Activated CD8-positive, alpha-beta memory T cell treated with anti-CD3 and anti-CD28 coated beads, Interleukin-2, amount 10 ng/mL, durations not matched to agents 7 days and 5 days (primary cell): ENCODE measurements around the gene AFF2. TPM values are rescaled to one million over a fixed set of nuclear protein-coding genes. Genes with fewer than 3 reads are reported as not detected.

Experiments
- ATAC-seq: fragments of 150-1000 bp; cut with Tn5 transposase; one replicate; pipeline ENCODE4 v1.10.0; 2021; ENCODE audit warnings: moderate library complexity
- CTCF ChIA-PET: fragments of 350-600 bp; sonication (Branson Sonifier 250); formaldehyde crosslinking; loops from one replicate; lab custom pipeline; 2021; ENCODE audit warnings: antibody characterized with exemption; lab: Charles Lee
- DNase-seq: peaks from one replicate; pipeline ENCODE4 v3.0.0-alpha.2; 2020
- H3K27ac Mint-ChIP-seq: one replicate; pipeline ENCODE4 v1.8.0; 2021; ENCODE audit warnings: mild to moderate bottlenecking, mixed read lengths
- H3K27me3 Mint-ChIP-seq: one replicate; pipeline ENCODE4 v1.8.0; 2021; ENCODE audit warnings: mixed read lengths
- H3K36me3 Mint-ChIP-seq: one replicate; pipeline ENCODE4 v1.8.0; 2021; ENCODE audit warnings: mild to moderate bottlenecking, mixed read lengths
- H3K4me1 Mint-ChIP-seq: one replicate; pipeline ENCODE4 v1.8.0; 2021; ENCODE audit warnings: mixed read lengths
- H3K4me3 Mint-ChIP-seq: one replicate; pipeline ENCODE4 v1.8.0; 2021; ENCODE audit warnings: mild to moderate bottlenecking, moderate library complexity, mixed read lengths
- H3K9me3 Mint-ChIP-seq: one replicate; pipeline ENCODE4 v1.8.0; 2022; ENCODE audit warnings: low read depth, mixed read lengths
- total RNA-seq, 2 experiments: library from RNA; stranded (reverse); gene quantifications; one replicate each; pipeline ENCODE4 v1.2.3, GENCODE V29; 2021

The AFF2 gene
- total RNA-seq, 2 experiments from 2014 or later: 0.42 to 0.61 TPM

- ATAC-seq: no peak
- CTCF ChIA-PET: no interaction called here
- no peak for DNase-seq
These were observed 503.6 kb downstream of the AFF2 start for GRCh38 chrX:149003863-149004660.

DNA sequence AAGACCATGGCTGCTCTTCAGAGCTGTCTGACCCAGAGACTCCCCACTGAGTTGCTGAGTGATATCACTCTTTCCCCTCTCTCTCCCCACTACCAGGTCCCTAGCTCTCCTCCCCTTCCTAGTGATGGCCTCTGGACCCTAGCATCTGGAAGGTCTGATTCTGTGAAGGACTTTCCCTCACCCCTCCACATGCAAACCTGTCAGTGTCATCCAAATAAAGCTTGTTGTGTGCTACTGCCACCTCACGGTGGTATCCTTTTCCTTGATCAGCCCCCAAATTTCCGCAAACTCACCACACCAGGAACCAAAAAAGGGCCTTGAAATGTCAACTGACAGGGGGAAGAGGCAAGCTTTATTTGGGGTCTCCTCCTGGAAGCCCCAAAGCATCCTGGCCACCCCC, 504.5 kb downstream of the AFF2 start:
- Mint-ChIP-seq H3K4me1 (no peaks in the 10 kb centered on the region), H3K4me3 (no peak overlapping the region), H3K27me3 (no peaks in the 10 kb centered on the region), H3K9me3 (no peaks in the 10 kb centered on the region), H3K27ac (no peak overlapping the region), H3K36me3 (no peaks in the 10 kb centered on the region)
- no peak for DNase-seq
- ATAC-seq: no peak
- CTCF ChIA-PET: no interaction called here

More at GRCh38 chrX:149003863-149004660, 503.6 kb downstream of the AFF2 start:
- Mint-ChIP-seq H3K36me3 (no peaks in the 10 kb centered on the region), H3K9me3 (no peaks in the 10 kb centered on the region), H3K27ac (no peak overlapping the region), H3K4me1 (no peaks in the 10 kb centered on the region), H3K27me3 (no peaks in the 10 kb centered on the region), H3K4me3 (no peak overlapping the region)

DNA sequence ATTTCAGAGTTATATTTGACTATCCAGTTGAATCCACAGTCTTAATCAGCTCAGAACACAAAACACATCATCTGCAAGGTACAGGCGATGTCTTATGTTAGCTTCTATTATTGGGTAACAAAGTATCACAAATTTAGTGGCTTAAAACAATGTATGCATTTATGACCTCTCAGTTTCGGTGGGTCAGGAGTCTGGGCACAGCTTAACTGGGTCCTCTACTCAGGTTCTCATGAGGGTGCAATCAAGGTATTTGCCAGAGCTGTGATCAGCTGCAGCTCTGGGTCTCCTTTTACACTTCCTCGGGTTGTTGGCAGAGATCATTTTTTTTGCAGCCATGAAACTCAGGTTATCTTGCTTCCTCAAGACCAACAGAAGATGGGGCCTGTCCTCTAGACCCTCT, 505.8 kb downstream of the AFF2 start:
- no peaks in the 10 kb centered on the region for H3K27me3 Mint-ChIP-seq
- ATAC-seq: no peak
- CTCF ChIA-PET: no interaction called here

GRCh38 chrX:149007423-149007822, 507.0 kb downstream of the AFF2 start:
- CTCF ChIA-PET: no interaction called here
- no peak overlapping the region for H3K4me3 Mint-ChIP-seq
- DNase-seq: no peak
- no peaks in the 10 kb centered on the region for H3K4me1 Mint-ChIP-seq
- H3K36me3 Mint-ChIP-seq: no peaks in the 10 kb centered on the region
- no peak for ATAC-seq
- no peaks in the 10 kb centered on the region for H3K27me3 Mint-ChIP-seq
- H3K9me3 Mint-ChIP-seq: no peaks in the 10 kb centered on the region
- no peak overlapping the region for H3K27ac Mint-ChIP-seq

More for the DNA sequence above, 505.8 kb downstream of the AFF2 start:
- Mint-ChIP-seq H3K27ac (no peak overlapping the region), H3K36me3 (no peaks in the 10 kb centered on the region), H3K9me3 (no peaks in the 10 kb centered on the region), H3K4me3 (no peak overlapping the region), H3K4me1 (no peaks in the 10 kb centered on the region)
- DNase-seq: no peak

DNA sequence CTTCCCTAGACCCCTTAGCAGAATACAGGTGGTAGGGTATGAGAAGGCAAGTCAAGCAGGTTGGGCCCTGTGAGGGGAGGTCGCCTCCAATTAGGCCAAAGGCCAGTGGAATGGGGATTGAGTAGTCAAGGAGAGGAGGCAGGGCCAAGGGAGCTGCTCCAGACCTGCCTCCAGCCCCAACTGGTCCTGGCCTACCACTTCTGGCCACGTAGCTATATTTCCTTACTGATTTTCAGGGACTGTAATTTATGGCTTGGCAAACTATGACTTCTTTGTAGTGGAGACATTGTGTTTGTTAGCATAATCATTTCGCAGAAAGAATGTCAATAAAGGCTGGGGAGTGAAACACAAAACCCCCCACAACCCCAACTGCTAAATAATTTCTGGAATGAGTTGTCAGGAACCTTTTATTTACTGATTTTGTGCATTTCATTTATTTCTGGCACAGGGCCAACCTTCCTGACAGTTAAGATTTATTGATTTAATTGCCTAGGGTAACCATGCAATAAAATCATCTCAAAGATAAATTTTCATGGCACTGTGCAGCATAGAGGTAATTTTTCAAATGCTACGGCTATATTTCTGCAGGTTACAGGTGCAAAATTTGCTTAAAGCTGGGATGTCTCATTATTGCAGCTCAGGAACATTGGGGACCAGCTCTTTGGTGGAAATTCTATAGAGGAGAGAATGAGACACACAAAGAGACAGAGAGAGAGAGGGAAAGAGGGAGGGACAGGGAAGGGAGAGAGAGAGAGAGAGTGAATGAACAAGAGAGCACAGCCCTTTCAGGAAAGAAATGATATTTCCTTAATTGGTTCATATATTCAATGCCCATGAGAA, 509.8 kb downstream of the AFF2 start:
- ATAC-seq: no peak
- DNase-seq: no peak
- Mint-ChIP-seq H3K4me1 (no peaks in the 10 kb centered on the region), H3K9me3 (no peaks in the 10 kb centered on the region), H3K27me3 (no peaks in the 10 kb centered on the region), H3K27ac (no peak overlapping the region), H3K4me3 (no peak overlapping the region), H3K36me3 (no peaks in the 10 kb centered on the region)
- CTCF ChIA-PET: no interaction called here

DNA sequence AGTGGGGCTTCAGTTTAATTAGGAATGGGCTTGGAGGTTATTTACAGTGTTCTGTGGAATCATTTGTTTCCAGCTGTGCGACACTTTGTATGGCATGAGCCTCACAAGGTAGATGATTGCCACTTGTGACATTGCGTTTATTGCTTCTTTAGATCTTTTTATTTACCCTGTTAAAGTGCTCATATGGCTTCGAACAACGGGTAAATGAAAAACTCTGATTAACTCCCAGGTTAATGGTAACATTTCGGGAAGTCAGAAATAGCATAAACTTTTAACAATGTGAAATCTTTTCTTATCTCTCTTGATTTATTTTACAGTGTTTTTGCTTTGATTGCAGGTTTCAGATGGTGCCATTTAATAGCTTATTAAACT, 510.4 kb downstream of the AFF2 start:
- CTCF ChIA-PET: no interaction called here
- no peak for DNase-seq
- H3K4me1 Mint-ChIP-seq: no peaks in the 10 kb centered on the region
- H3K36me3 Mint-ChIP-seq: no peaks in the 10 kb centered on the region
- no peaks in the 10 kb centered on the region for H3K9me3 Mint-ChIP-seq
- ATAC-seq: no peak
- H3K4me3 Mint-ChIP-seq: no peak overlapping the region
- H3K27me3 Mint-ChIP-seq: no peaks in the 10 kb centered on the region
- no peak overlapping the region for H3K27ac Mint-ChIP-seq

- Mint-ChIP-seq H3K9me3 (no peaks in the 10 kb centered on the region), H3K27ac (no peak overlapping the region), H3K4me1 (no peaks in the 10 kb centered on the region), H3K4me3 (no peak overlapping the region), H3K27me3 (no peaks in the 10 kb centered on the region), H3K36me3 (no peaks in the 10 kb centered on the region)
- ATAC-seq: no peak
- DNase-seq: no peak
- CTCF ChIA-PET: no interaction called here
These were observed 512.7 kb downstream of the AFF2 start for GRCh38 chrX:149013081-149013480.

DNA sequence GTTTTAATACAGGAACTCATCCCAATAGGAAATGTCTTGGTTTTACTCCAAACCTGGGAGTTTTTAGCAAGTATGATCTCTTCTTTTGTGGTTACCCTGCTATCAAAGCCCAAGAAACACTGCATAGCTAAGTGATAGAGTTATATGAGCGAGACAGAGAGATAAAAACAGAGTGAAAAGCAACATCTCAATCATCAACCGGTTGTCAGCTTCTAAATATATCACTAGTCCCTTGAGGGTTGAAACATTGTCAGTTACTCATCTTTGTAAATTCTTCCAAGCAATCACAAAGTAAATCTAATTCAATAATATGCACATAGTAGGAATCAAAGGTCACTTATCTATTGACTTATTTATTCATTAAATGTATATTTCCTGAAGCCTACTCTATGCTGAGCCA, 520.7 kb downstream of the AFF2 start:
- CTCF ChIA-PET: no interaction called here
- no peak for DNase-seq
- Mint-ChIP-seq H3K4me3 (no peak overlapping the region), H3K27ac (no peak overlapping the region), H3K36me3 (no peaks in the 10 kb centered on the region), H3K27me3 (no peaks in the 10 kb centered on the region), H3K9me3 (no peaks in the 10 kb centered on the region), H3K4me1 (no peaks in the 10 kb centered on the region)
- no peak for ATAC-seq

DNA sequence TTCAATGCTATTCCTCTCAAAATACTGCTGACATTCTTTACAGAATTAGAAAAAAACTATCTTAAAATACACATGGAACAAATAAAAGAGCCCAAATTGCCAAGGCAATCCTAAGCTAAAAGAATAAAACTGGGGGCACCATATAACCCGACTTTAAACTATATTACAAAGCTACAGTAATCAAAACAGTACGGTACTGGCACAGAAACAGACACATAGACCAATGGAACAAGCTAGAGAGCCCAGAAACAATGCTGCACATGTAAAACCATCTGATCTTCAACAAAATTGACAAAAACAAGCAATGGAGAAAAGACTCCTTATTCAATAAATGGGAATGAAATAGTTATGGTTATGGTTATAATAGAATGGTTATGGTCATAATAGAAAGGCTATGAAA, 522.1 kb downstream of the AFF2 start:
- Mint-ChIP-seq H3K36me3 (no peaks in the 10 kb centered on the region), H3K4me3 (no peak overlapping the region), H3K27ac (no peak overlapping the region), H3K27me3 (no peaks in the 10 kb centered on the region), H3K4me1 (no peaks in the 10 kb centered on the region), H3K9me3 (no peaks in the 10 kb centered on the region)
- CTCF ChIA-PET: no interaction called here
- ATAC-seq (no peak), DNase-seq (no peak)

DNA sequence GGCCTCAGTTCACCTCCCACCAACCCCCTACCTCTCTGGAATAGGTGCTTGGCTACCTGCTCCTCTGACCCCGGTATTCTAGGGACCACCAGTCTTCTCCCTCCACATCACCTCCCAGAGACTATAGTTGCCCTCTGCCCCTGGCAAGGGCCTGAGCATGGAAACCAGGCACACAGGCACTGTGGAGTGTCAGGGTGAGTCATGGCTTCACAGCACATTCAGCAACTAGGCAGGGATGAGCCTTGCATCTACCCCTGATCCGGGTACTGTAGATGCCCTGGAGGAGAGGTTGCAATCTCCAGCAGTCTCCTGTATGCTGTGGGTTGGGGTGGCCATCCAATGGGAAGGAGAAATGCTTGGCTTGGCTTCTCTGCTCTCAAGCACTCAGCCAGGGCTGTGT, 532.0 kb downstream of the AFF2 start:
- CTCF ChIA-PET: no interaction called here
- no peaks in the 10 kb centered on the region for H3K36me3 Mint-ChIP-seq
- DNase-seq: no peak
- no peaks in the 10 kb centered on the region for H3K9me3 Mint-ChIP-seq
- ATAC-seq: no peak
- H3K27me3 Mint-ChIP-seq: no peaks in the 10 kb centered on the region
- no peaks in the 10 kb centered on the region for H3K4me1 Mint-ChIP-seq
- H3K27ac Mint-ChIP-seq: no peak overlapping the region
- H3K4me3 Mint-ChIP-seq: no peak overlapping the region

- Mint-ChIP-seq H3K27ac (no peak overlapping the region), H3K27me3 (no peaks in the 10 kb centered on the region), H3K9me3 (no peaks in the 10 kb centered on the region), H3K36me3 (no peaks in the 10 kb centered on the region), H3K4me3 (no peak overlapping the region), H3K4me1 (no peaks in the 10 kb centered on the region)
- CTCF ChIA-PET: no interaction called here
- no peak for DNase-seq
- no peak for ATAC-seq
These were observed 535.7 kb downstream of the AFF2 start for GRCh38 chrX:149036086-149036485.

DNA sequence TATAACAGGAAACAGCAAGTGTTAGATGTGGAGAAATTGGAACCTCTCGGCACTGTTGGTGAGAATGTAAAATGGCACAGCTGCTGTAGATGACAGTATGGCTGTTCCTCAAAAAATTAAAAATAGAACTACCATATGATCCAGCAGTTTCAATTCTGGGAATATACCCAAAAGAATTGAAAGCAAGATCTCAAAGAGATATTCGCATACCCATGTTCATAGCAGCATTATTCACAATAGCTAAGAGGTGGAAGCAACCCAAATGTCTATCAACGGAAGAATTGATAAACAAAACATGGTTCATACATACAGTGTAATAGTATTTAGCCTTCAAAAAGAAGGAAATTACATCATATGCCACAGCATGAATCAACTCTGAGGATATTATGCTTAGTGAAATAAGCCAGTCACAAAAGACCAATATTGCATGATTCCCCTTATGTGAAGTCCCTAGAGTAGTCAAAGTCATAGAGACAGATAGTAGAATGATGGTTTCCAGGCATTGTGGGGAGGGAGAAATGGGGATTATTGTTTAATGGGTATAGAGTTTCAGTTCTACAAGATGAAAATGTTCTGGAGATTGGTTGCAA, 537.0 kb downstream of the AFF2 start:
- H3K4me3 Mint-ChIP-seq: no peak overlapping the region
- ATAC-seq (no peak), DNase-seq (no peak)
- H3K9me3 Mint-ChIP-seq: no peaks in the 10 kb centered on the region
- H3K27me3 Mint-ChIP-seq: no peaks in the 10 kb centered on the region
- CTCF ChIA-PET: no interaction called here
- no peaks in the 10 kb centered on the region for H3K4me1 Mint-ChIP-seq
- H3K36me3 Mint-ChIP-seq: no peaks in the 10 kb centered on the region
- no peak overlapping the region for H3K27ac Mint-ChIP-seq

- CTCF ChIA-PET: no interaction called here
- no peaks in the 10 kb centered on the region for H3K4me1 Mint-ChIP-seq
- no peak overlapping the region for H3K27ac Mint-ChIP-seq
- no peak for ATAC-seq
- no peak for DNase-seq
- no peaks in the 10 kb centered on the region for H3K9me3 Mint-ChIP-seq
- no peaks in the 10 kb centered on the region for H3K27me3 Mint-ChIP-seq
- H3K4me3 Mint-ChIP-seq: no peak overlapping the region
- no peaks in the 10 kb centered on the region for H3K36me3 Mint-ChIP-seq
These were observed 538.6 kb downstream of the AFF2 start for GRCh38 chrX:149039057-149039456.
